Epithelial cell of alveolus of lung (primary cell): ENCODE results near the gene CPTP. TPM values are rescaled to one million over a fixed set of nuclear protein-coding genes. Genes with fewer than 3 reads are reported as not detected.

Experiments
- total RNA-seq: library from RNA; depleted of rRNA; stranded (reverse); fragments of >200 nt; gene quantifications from 2 replicates; pipeline ENCODE4 v1.2.1, GENCODE V29; 2015

Gene CPTP
- total RNA-seq: 19.5 and 24.6 TPM in 2 replicates

DNA sequence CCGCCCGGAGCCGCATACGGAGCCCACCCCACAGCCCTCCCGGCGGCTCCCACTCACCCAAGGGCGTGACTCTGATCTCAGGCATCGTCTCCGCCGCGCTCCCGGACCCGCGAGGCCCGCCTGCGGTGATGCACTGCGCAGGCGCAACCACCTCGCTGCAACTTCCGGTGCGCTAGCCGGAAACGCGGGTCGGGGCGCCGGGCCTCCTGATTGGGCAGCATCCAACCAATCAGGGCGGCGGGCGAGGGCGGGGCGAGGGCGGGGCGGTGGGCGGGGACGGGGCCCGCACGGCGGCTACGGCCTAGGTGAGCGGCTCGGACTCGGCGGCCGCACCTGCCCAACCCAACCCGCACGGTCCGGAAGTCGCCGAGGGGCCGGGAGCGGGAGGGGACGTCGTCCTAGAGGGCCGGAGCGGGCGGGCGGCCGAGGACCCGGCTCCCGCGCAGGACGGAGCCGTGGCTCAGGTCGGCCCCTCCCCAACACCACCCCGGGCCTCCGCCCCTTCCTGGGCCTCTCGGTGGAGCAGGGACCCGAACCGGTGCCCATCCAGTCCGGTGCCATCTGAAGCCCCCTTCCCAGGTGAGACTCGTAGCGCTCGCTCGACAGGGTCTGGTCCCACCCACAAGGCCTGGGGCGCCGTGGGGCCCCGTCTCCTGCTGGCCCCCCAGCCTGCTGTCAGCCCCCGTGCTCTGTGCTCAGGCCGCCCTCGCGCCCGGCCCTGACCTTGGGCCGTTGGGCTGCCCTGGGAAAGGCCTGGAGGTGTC is at the start of gene CPTP, which contains the start of gene INTS11:
Gene CPTP (plus strand): TSS at position 279 of the 764 bp plus-strand sequence. CDS start 2,109 bp downstream, outside the sequence.
Gene INTS11 (minus strand): TSS at position 137 of the 764 bp plus-strand sequence. CDS start 52 bp downstream, at position 85.

DNA sequence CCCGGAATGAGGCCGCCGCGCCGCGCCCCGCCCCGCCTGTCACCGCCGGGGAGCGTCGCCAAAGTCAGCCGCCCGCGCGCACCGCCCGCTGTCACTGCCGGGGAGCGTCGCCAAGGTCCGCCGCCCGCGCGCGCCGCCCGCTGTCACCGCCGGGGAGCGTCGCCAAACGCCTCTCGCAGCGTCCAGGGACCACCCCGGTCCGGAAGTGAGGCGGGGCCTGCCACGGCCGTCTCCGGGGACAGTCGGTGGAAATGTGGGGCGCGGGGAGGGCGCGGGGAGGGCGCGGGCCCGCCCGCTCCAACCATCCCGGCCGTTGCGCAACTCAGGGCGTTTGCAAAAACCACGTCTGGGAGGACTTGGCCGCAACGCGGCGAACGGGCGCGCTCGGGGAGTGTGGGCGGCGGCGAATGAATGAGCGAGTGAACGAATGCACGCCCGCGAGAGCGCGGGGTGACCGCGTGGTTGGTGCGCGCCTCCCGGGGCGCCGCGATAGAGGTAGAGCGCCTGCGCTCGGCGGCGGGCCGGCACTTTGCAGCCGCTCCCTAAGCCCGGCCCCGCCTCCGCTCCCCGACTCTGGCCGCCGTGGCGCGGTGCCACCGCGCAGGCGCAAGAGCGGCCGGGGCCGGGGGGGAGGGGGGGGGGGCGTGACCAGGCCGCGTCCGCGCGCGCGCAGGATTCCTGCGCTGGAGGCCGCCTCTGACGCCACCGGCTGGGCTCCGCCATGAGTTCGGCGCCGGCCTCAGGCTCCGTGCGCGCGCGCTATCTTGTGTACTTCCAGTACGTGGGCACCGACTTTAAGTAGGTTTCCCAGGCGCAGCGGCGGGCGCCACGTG is 16.5 kb upstream of the CPTP start, which contains the start of the genes ACAP3 and PUSL1:
Gene ACAP3 (minus strand): TSS at position 8 of the 833 bp plus-strand sequence. CDS start 115 bp downstream, outside the sequence.
Gene PUSL1 (plus strand): TSS at position 675 of the 833 bp plus-strand sequence. CDS start 47 bp downstream, at position 722.

DNA sequence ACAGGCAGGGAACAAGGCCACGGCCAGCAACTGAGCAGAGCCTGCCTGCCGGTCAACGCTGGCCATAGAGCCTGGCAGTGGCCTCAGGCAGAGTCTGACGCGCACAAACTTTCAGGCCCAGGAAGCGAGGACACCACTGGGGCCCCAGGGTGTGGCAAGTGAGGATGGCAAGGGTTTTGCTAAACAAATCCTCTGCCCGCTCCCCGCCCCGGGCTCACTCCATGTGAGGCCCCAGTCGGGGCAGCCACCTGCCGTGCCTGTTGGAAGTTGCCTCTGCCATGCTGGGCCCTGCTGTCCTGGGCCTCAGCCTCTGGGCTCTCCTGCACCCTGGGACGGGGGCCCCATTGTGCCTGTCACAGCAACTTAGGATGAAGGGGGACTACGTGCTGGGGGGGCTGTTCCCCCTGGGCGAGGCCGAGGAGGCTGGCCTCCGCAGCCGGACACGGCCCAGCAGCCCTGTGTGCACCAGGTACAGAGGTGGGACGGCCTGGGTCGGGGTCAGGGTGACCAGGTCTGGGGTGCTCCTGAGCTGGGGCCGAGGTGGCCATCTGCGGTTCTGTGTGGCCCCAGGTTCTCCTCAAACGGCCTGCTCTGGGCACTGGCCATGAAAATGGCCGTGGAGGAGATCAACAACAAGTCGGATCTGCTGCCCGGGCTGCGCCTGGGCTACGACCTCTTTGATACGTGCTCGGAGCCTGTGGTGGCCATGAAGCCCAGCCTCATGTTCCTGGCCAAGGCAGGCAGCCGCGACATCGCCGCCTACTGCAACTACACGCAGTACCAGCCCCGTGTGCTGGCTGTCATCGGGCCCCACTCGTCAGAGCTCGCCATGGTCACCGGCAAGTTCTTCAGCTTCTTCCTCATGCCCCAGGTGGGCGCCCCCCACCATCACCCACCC is 6.7 kb downstream of the CPTP start, which contains the start of gene TAS1R3:
Gene TAS1R3 (plus strand): TSS at position 213 of the 898 bp plus-strand sequence. CDS start 66 bp downstream, at position 279.

DNA sequence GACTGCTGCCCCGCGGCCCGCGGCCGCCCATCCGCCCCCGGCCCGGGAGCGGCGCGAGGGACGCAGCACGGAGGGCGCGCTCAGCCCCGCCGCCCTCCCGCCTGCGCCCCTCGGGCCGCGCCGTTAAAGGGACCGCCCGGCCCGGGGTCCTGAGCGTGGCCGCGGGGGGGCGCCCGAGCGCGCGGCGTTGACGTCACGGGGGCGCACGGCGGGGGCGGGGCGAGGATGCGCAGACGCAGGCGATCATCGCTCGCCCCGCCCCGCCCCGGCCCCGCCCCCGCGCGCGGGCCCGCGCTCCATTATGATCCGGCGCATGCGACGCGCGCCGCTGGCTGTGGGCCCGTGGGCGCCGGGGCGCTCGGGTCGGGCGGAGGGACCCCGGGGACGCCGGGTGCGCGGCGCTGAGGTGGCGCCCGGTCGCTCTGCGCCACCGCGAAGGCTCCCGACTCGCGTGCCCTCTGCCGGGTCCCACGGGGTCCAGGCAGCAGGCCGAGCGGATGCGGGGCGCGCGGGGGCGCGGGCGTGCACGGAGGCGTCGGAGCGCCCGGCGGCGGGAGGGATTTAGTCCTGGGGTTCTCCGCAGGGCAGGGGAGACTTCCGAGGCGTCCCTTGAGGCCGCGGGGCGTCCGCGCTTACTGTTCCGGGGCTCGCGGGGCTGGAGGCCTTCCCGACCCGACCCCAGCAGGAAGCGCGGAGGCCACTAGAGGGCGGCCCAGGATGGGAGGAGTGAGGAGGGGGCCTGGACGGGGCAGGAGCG is 24.8 kb downstream of the CPTP start, which contains the start of gene DVL1:
Gene DVL1 (minus strand): TSS at position 163 of the 757 bp plus-strand sequence. CDS start 353 bp downstream, outside the sequence.

DNA sequence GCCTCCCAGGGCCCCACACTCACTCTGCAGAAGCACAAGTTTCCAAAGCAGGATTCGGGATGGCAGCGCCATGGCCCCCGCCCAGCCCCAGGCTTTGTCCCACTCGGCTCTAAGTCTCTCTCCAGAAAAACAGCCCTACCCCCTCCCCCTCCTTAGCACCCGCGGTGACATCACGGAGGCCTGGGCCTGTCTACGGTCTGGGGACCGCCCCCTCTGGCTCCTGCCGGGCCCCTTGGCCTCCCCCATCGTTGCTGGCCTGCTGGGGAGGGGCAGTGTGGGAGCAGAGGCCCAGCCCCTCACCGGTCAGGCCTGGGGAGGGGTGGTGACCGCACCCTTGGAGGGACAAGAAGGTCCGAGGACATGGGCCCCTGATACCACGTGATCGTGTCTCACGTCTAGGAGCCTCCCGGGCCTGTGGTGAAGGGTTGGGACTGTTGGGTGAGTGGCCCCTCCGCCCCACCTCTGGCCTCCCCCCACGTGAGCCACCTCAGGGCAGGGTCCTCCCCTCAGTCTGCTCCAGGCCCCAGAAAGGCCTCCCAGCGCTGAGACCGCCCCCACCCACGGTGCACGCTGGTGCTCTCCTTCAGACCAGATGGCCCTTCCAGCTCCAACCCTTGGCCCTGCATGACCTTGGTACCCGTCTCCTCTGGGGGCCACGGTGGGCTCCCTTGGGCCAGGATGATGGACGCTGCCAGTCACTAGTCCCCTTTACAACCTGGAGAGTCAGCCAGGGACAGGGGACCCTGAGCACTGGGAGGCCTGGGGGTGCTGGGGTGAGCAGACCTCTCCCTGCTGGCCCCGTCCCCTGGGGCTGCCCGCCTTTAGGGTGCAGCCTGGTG is 34.0 kb downstream of the CPTP start, which contains the start of gene MXRA8:
Gene MXRA8 (minus strand): TSS at position 123 of the 839 bp plus-strand sequence. CDS start 51 bp downstream, at position 72.

DNA sequence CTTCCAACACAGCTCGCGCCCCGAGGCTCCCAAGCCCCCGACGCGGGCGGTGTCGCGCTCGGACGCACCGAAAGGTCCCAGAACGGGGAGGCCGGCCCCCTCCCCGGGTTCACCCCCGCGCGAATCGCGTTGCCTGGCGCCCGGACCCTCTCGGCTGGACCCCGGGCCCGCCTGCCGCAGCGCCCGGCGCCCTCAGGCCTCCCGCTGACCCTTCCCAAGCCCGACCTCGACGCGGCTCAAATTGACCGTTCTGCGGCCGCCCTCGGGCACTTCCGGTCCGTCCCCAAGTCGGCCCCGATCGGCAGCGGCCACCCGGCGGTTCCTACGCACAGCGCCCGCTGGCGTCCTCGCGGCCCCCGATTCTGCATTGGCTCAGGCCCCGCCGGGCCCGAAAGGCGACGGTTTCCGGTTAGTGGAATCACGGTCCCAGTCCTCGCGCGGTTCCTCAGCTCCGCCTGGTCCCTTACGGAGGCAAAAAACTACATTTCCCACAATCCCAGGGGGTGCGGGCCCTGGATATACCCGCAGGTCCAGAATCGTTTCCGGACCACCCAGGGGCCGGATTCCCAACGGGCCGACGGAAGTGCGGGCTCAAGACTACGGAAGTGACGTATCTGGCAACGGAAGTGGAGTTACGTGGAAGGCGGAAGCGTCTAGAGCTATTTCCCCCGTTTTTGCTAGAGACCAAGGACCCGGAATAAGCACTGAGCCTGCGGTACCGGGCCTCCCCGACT is 50.5 kb downstream of the CPTP start, which contains the start of gene AURKAIP1:
Gene AURKAIP1 (minus strand): TSS at position 279 of the 734 bp plus-strand sequence. CDS start 451 bp downstream, outside the sequence.

Other genes starting within 250 kb of the CPTP start
- gene C1orf159, start 208.7 kb upstream of the CPTP start, total RNA-seq: 14.1 and 14.8 TPM in 2 replicates
- gene TTLL10, start 150.9 kb upstream of the CPTP start, total RNA-seq: not detected in 2 replicates
- 0.08 and 2.1 TPM in 2 replicates for gene TNFRSF18, start 118.2 kb upstream of the CPTP start, total RNA-seq
- 2.3 TPM in 1 of 2 replicates, not detected in the other for gene TNFRSF4, start 110.6 kb upstream of the CPTP start, total RNA-seq
- 198 and 213 TPM in 2 replicates for gene SDF4, start 92.8 kb upstream of the CPTP start, total RNA-seq
- gene B3GALT6, start 92.6 kb upstream of the CPTP start, total RNA-seq: 31.2 and 33.3 TPM in 2 replicates
- gene C1QTNF12, start 78.1 kb upstream of the CPTP start, total RNA-seq: 0.88 and 1.0 TPM in 2 replicates
- 54.6 and 59.0 TPM in 2 replicates for gene UBE2J2, start 50.9 kb upstream of the CPTP start, total RNA-seq
- 0.13 and 1.9 TPM in 2 replicates for gene SCNN1D, start 44.4 kb upstream of the CPTP start, total RNA-seq
- 18.0 and 42.2 TPM in 2 replicates for gene ACAP3, start 16.9 kb upstream of the CPTP start, total RNA-seq
- 22.8 and 29.1 TPM in 2 replicates for gene PUSL1, start 16.2 kb upstream of the CPTP start, total RNA-seq
- 66.5 and 80.2 TPM in 2 replicates for gene INTS11, start 142 bp upstream of the CPTP start, total RNA-seq
- under 0.01 and 0.26 TPM in 2 replicates for gene TAS1R3, start 6.5 kb downstream of the CPTP start, total RNA-seq
- 40.4 and 50.7 TPM in 2 replicates for gene DVL1, start 24.6 kb downstream of the CPTP start, total RNA-seq
- gene MXRA8, start 33.8 kb downstream of the CPTP start, total RNA-seq: 281 and 666 TPM in 2 replicates
- gene AURKAIP1, start 50.4 kb downstream of the CPTP start, total RNA-seq: 119 and 199 TPM in 2 replicates
- 28.2 and 115 TPM in 2 replicates for gene CCNL2, start 74.5 kb downstream of the CPTP start, total RNA-seq
- gene MRPL20, start 82.5 kb downstream of the CPTP start, total RNA-seq: 120 and 138 TPM in 2 replicates
- gene ANKRD65, start 96.5 kb downstream of the CPTP start, total RNA-seq: 3.1 and 4.1 TPM in 2 replicates
- gene VWA1, start 110.9 kb downstream of the CPTP start, total RNA-seq: 30.5 and 35.1 TPM in 2 replicates
- gene ATAD3C, start 124.9 kb downstream of the CPTP start, total RNA-seq: 0.13 TPM in 1 of 2 replicates, not detected in the other
- gene ATAD3B, start 147.0 kb downstream of the CPTP start, total RNA-seq: 11.4 and 20.0 TPM in 2 replicates
- gene ATAD3A, start 187.4 kb downstream of the CPTP start, total RNA-seq: 15.3 and 45.6 TPM in 2 replicates
- gene TMEM240, start 215.8 kb downstream of the CPTP start, total RNA-seq: 4.4 and 10.3 TPM in 2 replicates